Sigmoid colon (tissue), 4 donors: ENCODE data around the gene SLC29A4.
"Not testable (repeated sequence)": the region's sequence is repeated elsewhere in the genome, so short reads cannot be mapped to it uniquely, and the experiment has no call there.

ENCODE experiments used
- EP300 ChIP-seq, 4 donors: sonication (generic); formaldehyde crosslinking; IDR thresholded peaks; one replicate each; pipeline ENCODE4 v1.6.1; 2017; ENCODE audit warnings: antibody characterized with exemption in 4 of 4
- POLR2A ChIP-seq, 2 donors: fragments of 450-650 bp; IDR thresholded peaks; one replicate each; pipeline ENCODE4 v1.6.1; 2016; ENCODE audit warnings: antibody characterized with exemption in 2 of 2, mild to moderate bottlenecking in 2 of 2, moderate library complexity in 2 of 2
- POLR2AphosphoS5 ChIP-seq, 4 donors: sonication (generic); formaldehyde crosslinking; IDR thresholded peaks; one replicate each; pipeline ENCODE4 v1.6.1; 2017; ENCODE audit warnings: antibody characterized with exemption in 4 of 4
- TF ChIP-seq, protein P1 (sequence below), 4 experiments: fragments of 450-650 bp in 3 of 4; fragments of 200-600 bp in 1 of 4; IDR thresholded peaks; one replicate each; pipeline ENCODE4 v1.5.1; 2016 to 2019; ENCODE audit warnings: antibody characterized with exemption in 4 of 4, mild to moderate bottlenecking in 3 of 4, moderate library complexity in 2 of 4

GRCh38 chr7:5260530-5261068 lies 22.1 kb upstream of the SLC29A4 start:
- not testable (repeated sequence) for TF ChIP-seq POLR2AphosphoS5, POLR2A, EP300 (IDR thresholded peaks at IDR 0.05)
- TF ChIP-seq, protein P1, sequence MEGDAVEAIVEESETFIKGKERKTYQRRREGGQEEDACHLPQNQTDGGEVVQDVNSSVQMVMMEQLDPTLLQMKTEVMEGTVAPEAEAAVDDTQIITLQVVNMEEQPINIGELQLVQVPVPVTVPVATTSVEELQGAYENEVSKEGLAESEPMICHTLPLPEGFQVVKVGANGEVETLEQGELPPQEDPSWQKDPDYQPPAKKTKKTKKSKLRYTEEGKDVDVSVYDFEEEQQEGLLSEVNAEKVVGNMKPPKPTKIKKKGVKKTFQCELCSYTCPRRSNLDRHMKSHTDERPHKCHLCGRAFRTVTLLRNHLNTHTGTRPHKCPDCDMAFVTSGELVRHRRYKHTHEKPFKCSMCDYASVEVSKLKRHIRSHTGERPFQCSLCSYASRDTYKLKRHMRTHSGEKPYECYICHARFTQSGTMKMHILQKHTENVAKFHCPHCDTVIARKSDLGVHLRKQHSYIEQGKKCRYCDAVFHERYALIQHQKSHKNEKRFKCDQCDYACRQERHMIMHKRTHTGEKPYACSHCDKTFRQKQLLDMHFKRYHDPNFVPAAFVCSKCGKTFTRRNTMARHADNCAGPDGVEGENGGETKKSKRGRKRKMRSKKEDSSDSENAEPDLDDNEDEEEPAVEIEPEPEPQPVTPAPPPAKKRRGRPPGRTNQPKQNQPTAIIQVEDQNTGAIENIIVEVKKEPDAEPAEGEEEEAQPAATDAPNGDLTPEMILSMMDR (IDR thresholded peaks at IDR 0.05), result not testable (repeated sequence)
